ENCODE data around the gene ETNK2. TPM values are rescaled to one million over a fixed set of nuclear protein-coding genes. Genes with fewer than 3 reads are reported as not detected.

The ETNK2 gene
- total and polyA plus RNA-seq, 2 of the 4 experiments (the other 2 are of a cell fraction) = 18.9 to 26.0 TPM

DNA sequence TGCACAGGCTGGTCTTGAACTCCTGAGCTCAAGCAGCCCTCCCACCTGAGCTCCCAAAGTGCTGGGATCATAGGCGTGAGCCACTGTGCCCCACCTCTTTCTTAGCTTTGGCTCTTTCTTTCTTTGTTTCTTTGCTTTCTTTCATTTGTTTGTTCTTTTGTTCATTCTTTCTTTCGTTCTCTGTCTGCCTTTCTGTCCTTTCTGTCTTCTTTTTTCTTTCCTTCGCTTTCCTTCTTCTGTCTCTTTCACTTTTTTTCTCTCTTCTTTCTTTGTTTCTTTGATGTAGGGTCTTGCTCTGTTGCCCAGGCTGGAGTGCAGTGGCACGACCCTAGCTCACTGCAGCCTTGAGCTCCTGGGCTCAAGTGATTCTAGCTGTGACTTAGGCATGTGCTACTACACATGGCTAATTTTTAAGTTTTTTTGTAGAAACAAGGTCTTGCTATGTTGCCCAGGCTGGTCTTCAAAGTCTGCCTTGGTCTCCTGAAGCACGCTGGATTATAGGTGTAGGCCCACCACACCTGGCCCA, 60.0 kb downstream of the ETNK2 start:
- H2BK20ac ChIP-seq (ENCODE audit: low read depth, low read length) = no peak overlapping the region
- H3K9ac ChIP-seq (ENCODE audit: low read depth, low read length) = no peak overlapping the region
- H2AFZ ChIP-seq (replicated peaks; ENCODE audit: low read length, poor library complexity) = no peak overlapping the region
- no peak overlapping the region for H2BK5ac ChIP-seq (ENCODE audit: low read depth, low read length, poor library complexity, severe bottlenecking)
- no peak overlapping the region for H4K5ac ChIP-seq (ENCODE audit: low read depth, low read length)
- WGBS, 2 experiments (ENCODE audit: extremely low coverage in 2 of 2, insufficient read length in 1 of 2) = no CpG with 5 or more reads among the region's 5 CpGs
- no peak overlapping the region for H4K91ac ChIP-seq (ENCODE audit: insufficient read depth, low read depth, low read length)
- DNase-seq = no peak
- H3K36me3 ChIP-seq (ENCODE audit: control insufficient read depth, insufficient read depth, low read length) = no peaks in the 10 kb centered on the region
- H3K14ac ChIP-seq (replicated peaks; ENCODE audit: low read depth, low read length) = no peak overlapping the region
- ChIA-PET POLR2A (ENCODE audit: unreplicated experiment) (no interaction called here), CTCF (no interaction called here)
- TF ChIP-seq RAD21 (IDR thresholded peaks at IDR 0.05; ENCODE audit: low read length) = no peak
- TF ChIP-seq, protein P1, sequence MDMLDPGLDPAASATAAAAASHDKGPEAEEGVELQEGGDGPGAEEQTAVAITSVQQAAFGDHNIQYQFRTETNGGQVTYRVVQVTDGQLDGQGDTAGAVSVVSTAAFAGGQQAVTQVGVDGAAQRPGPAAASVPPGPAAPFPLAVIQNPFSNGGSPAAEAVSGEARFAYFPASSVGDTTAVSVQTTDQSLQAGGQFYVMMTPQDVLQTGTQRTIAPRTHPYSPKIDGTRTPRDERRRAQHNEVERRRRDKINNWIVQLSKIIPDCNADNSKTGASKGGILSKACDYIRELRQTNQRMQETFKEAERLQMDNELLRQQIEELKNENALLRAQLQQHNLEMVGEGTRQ (IDR thresholded peaks at IDR 0.05; ENCODE audit: low read depth, low read length) = no peak
- no peak for TF ChIP-seq MXI1 (IDR thresholded peaks at IDR 0.05; ENCODE audit: borderline replicate concordance, low read depth, low read length)
- TF ChIP-seq, protein P2, sequence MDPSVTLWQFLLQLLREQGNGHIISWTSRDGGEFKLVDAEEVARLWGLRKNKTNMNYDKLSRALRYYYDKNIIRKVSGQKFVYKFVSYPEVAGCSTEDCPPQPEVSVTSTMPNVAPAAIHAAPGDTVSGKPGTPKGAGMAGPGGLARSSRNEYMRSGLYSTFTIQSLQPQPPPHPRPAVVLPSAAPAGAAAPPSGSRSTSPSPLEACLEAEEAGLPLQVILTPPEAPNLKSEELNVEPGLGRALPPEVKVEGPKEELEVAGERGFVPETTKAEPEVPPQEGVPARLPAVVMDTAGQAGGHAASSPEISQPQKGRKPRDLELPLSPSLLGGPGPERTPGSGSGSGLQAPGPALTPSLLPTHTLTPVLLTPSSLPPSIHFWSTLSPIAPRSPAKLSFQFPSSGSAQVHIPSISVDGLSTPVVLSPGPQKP (IDR thresholded peaks at IDR 0.05; ENCODE audit: borderline replicate concordance, low read depth, low read length) = no peak
- no peak for TF ChIP-seq FOS (IDR thresholded peaks at IDR 0.05; ENCODE audit: low read depth, low read length)
- no peak for TF ChIP-seq MAZ (IDR thresholded peaks at IDR 0.05; ENCODE audit: borderline replicate concordance, low read depth, low read length)
- TF ChIP-seq BHLHE40 (IDR thresholded peaks at IDR 0.05; ENCODE audit: low read depth, low read length) = no peak
- TF ChIP-seq NFE2L2 (IDR thresholded peaks at IDR 0.05; ENCODE audit: low read depth, low read length) = no peak
- no peak for TF ChIP-seq SMC3 (IDR thresholded peaks at IDR 0.05; ENCODE audit: low read depth, low read length)
- no peak for TF ChIP-seq CHD1 (IDR thresholded peaks at IDR 0.05; ENCODE audit: low read depth, low read length)
- TF ChIP-seq RCOR1 (IDR thresholded peaks at IDR 0.05; ENCODE audit: insufficient replicate concordance, low read length) = no peak
- no peak for TF ChIP-seq RFX5 (IDR thresholded peaks at IDR 0.05; ENCODE audit: low read depth, low read length)
- H3K4me3 ChIP-seq (ENCODE audit: insufficient read depth, low read depth, low read length) = no peak overlapping the region
- dilution Hi-C loops (cut with HindIII; ENCODE audit: low sequenced_read_pairs, unreplicated experiment) = no loop called here
- H3K4me2 ChIP-seq (ENCODE audit: low read depth, low read length) = no peak overlapping the region
- in situ Hi-C loops (cut with MboI; ENCODE audit: low sequenced_read_pairs) = no loop called here
- H2BK120ac ChIP-seq (ENCODE audit: low read depth, low read length) = no peak overlapping the region
- H3K4ac ChIP-seq (ENCODE audit: low read depth, low read length) = no peak overlapping the region
- no peak overlapping the region for H2BK15ac ChIP-seq (ENCODE audit: low read depth, low read length)
- BruUV-seq (replicated peaks) = no TSS peak
- no peaks in the 10 kb centered on the region for H3K9me1 ChIP-seq (ENCODE audit: insufficient read depth, low read length)
- no peak overlapping the region for H3K27ac ChIP-seq (ENCODE audit: insufficient read depth, low read length)
- no peaks in the 10 kb centered on the region for H3K9me3 ChIP-seq (ENCODE audit: control insufficient read depth, insufficient read depth, low read length)
- H2AK5ac ChIP-seq (ENCODE audit: low read depth, low read length) = no peak overlapping the region
- ATAC-seq (ENCODE audit: low read depth) = no peak
- intact Hi-C loops (cut with micrococcal nuclease) = no loop called here
- H3K56ac ChIP-seq (ENCODE audit: extremely low read depth, insufficient read depth, low read length) = no peak overlapping the region
- H3K18ac ChIP-seq (ENCODE audit: low read depth, low read length) = no peak overlapping the region
- peaks cover 4% of the 10 kb centered on the region; the same call in 1 of the 2 replicates for H3K4me1 ChIP-seq (ENCODE audit: control insufficient read depth, insufficient read depth, low read length)
- H4K20me1 ChIP-seq (ENCODE audit: insufficient read depth, low read length) = no peaks in the 10 kb centered on the region
- no peak overlapping the region for H3K23ac ChIP-seq (ENCODE audit: low read depth, low read length)
- H4K8ac ChIP-seq (ENCODE audit: low read depth in 2 of 2, low read length in 2 of 2) = no peak overlapping the region
- peaks cover 0 to 5% of the 10 kb centered on the region in 2 experiments; a peak in 1 of 4 replicates for H3K79me1 ChIP-seq (ENCODE audit: low read depth in 1 of 2, low read length in 2 of 2)
- H2AK9ac ChIP-seq (replicated peaks; ENCODE audit: low read depth, low read length, poor library complexity) = no peak overlapping the region
- no peaks in the 10 kb centered on the region for H3K27me3 ChIP-seq (ENCODE audit: control insufficient read depth, insufficient read depth, low read length)
